Gastrocnemius medialis (tissue), 4 donors: Measurements from ENCODE around the gene AHI1. TPM values are rescaled to one million over a fixed set of nuclear protein-coding genes. Genes with fewer than 3 reads are reported as not detected.

ENCODE experiments used
- ATAC-seq, 2 donors: fragments of 150-250 bp; one replicate each; pipeline ENCODE4 v1.9.1; 2016
- DNase-seq, 2 donors: peaks; one replicate each; pipeline ENCODE4 v3.0.0-alpha.2; 2019
- H3K27ac ChIP-seq, 4 donors: fragments of 200-600 bp; sonication (generic); 1 replicate in 1 of 4; 2 replicates in 3 of 4; pipeline ENCODE4 v1.5.1; 2016 to 2018; ENCODE audit warnings: mild to moderate bottlenecking in 2 of 4, moderate library complexity in 1 of 4
- H3K27me3 ChIP-seq, 3 donors: fragments of 200-600 bp; sonication (generic) in 2 of 3; 1 replicate in 1 of 3; 2 replicates in 2 of 3; pipeline versions ENCODE4 v1.5.1 to v1.6.0; 2016 to 2019; ENCODE audit warnings: mild to moderate bottlenecking in 1 of 3, moderate library complexity in 1 of 3
- H3K36me3 ChIP-seq, 2 donors: fragments of 200-600 bp; sonication (generic) in 1 of 2; one replicate each; pipeline ENCODE4 v1.5.1; 2017 to 2018
- H3K4me1 ChIP-seq, 2 donors: fragments of 200-600 bp; sonication (generic) in 1 of 2; one replicate each; pipeline ENCODE4 v1.5.1; 2016 to 2017; ENCODE audit warnings: mild to moderate bottlenecking in 2 of 2
- H3K4me3 ChIP-seq, 4 donors: fragments of 200-600 bp; sonication (generic) in 3 of 4; 1 replicate in 1 of 4; 2 replicates in 3 of 4; pipeline ENCODE4 v1.5.1; 2016 to 2019; ENCODE audit warnings: mild to moderate bottlenecking in 2 of 4
- H3K9me3 ChIP-seq, 3 donors: fragments of 200-600 bp; sonication (generic) in 2 of 3; 1 replicate in 1 of 3; 2 replicates in 2 of 3; pipeline ENCODE4 v1.5.1; 2016 to 2019
- CTCF ChIP-seq, 5 experiments: fragments of 450-650 bp in 3 of 5; fragments of 200-600 bp in 2 of 5; sonication (generic) in 2 of 5; IDR thresholded peaks in 4 of 5; conservative IDR thresholded peaks in 1 of 5; 1 replicate in 4 of 5; 2 replicates in 1 of 5; pipeline ENCODE4 v1.5.1; 2016 to 2019; ENCODE audit warnings: antibody characterized with exemption in 5 of 5, mild to moderate bottlenecking in 3 of 5, moderate library complexity in 3 of 5
- POLR2A ChIP-seq, 2 donors: fragments of 450-650 bp; IDR thresholded peaks; one replicate each; pipeline ENCODE4 v1.6.1; 2017; ENCODE audit warnings: antibody characterized with exemption in 2 of 2, mild to moderate bottlenecking in 2 of 2, moderate library complexity in 2 of 2
- in situ Hi-C, 4 donors: fragments of 200-750 bp; cut with MboI; loops; one replicate each; pipeline versions ENCODE4 v1.15.0 to v1.8.0; 2017; ENCODE audit warnings: low sequenced_read_pairs in 4 of 4
- intact Hi-C: fragments of 100-400 bp; cut with DNase I; formaldehyde crosslinking; loops from one replicate; pipeline ENCODE4 v1.15.1; 2023; ENCODE audit warnings: low total_unique reads
- total RNA-seq, 4 donors: library from RNA; depleted of rRNA; stranded (reverse); fragments of >200 nt; gene quantifications; one replicate each; pipeline versions ENCODE4 v1.1.0 to v1.2.3, GENCODE V29; 2016

The AHI1 gene
- total RNA-seq, 4 donors from 2014 or later: 3.5 to 16.8 (median 8.2) TPM

- no peak for TF ChIP-seq CTCF (IDR thresholded peaks at IDR 0.05 in 4 of 5, conservative IDR thresholded peaks at IDR 0.05 in 1 of 5)
- TF ChIP-seq POLR2A (IDR thresholded peaks at IDR 0.05): no peak
- Histone ChIP-seq H3K4me1 (no peaks in the 10 kb centered on the region), H3K36me3 (peaks cover 0 to 11% of the 10 kb centered on the region in 2 donors), H3K9me3 (no peaks in the 10 kb centered on the region), H3K27ac (no peak overlapping the region), H3K4me3 (no peak overlapping the region), H3K27me3 (no peaks in the 10 kb centered on the region)
- ATAC-seq (no peak), DNase-seq (no peak)
- intact Hi-C loops: no loop called here
- in situ Hi-C loops: no loop called here
Measured at GRCh38 chr6:135334169-135334568, 163.4 kb downstream of the AHI1 start.

- H3K27me3 ChIP-seq: no peaks in the 10 kb centered on the region
- H3K36me3 ChIP-seq: peaks cover 0 to 11% of the 10 kb centered on the region in 2 donors
- H3K9me3 ChIP-seq: no peaks in the 10 kb centered on the region
- TF ChIP-seq POLR2A (IDR thresholded peaks at IDR 0.05): no peak
- no peak for TF ChIP-seq CTCF (IDR thresholded peaks at IDR 0.05 in 4 of 5, conservative IDR thresholded peaks at IDR 0.05 in 1 of 5)
- in situ Hi-C loops: no loop called here
- no peak overlapping the region for H3K27ac ChIP-seq
- intact Hi-C loops: no loop called here
- DNase-seq (no peak), ATAC-seq (no peak)
- H3K4me3 ChIP-seq: no peak overlapping the region
- H3K4me1 ChIP-seq: no peaks in the 10 kb centered on the region
Measured at GRCh38 chr6:135331002-135331401, 166.5 kb downstream of the AHI1 start.

- ATAC-seq: no peak
- TF ChIP-seq CTCF (IDR thresholded peaks at IDR 0.05 in 4 of 5, conservative IDR thresholded peaks at IDR 0.05 in 1 of 5) (no peak), POLR2A (IDR thresholded peaks at IDR 0.05) (no peak)
- H3K36me3 ChIP-seq: peaks cover 0 to 11% of the 10 kb centered on the region in 2 donors
Measured at GRCh38 chr6:135329851-135330803, 167.4 kb downstream of the AHI1 start.

GRCh38 chr6:135328136-135328535 is 169.4 kb downstream of the AHI1 start:
- H3K9me3 ChIP-seq: no peaks in the 10 kb centered on the region
- in situ Hi-C loops: no loop called here
- DNase-seq (no peak), ATAC-seq (no peak)
- H3K27ac ChIP-seq: no peak overlapping the region
- intact Hi-C loops: no loop called here
- no peak overlapping the region for H3K4me3 ChIP-seq
- H3K27me3 ChIP-seq: no peaks in the 10 kb centered on the region
- no peaks in the 10 kb centered on the region for H3K4me1 ChIP-seq
- TF ChIP-seq CTCF (IDR thresholded peaks at IDR 0.05 in 4 of 5, conservative IDR thresholded peaks at IDR 0.05 in 1 of 5) (no peak), POLR2A (IDR thresholded peaks at IDR 0.05) (no peak)
- H3K36me3 ChIP-seq: peaks cover 0 to 11% of the 10 kb centered on the region in 2 donors

More at GRCh38 chr6:135329851-135330803, 167.4 kb downstream of the AHI1 start:
- Histone ChIP-seq H3K27me3 (no peaks in the 10 kb centered on the region), H3K9me3 (no peaks in the 10 kb centered on the region), H3K4me1 (no peaks in the 10 kb centered on the region), H3K27ac (no peak overlapping the region), H3K4me3 (no peak overlapping the region)
- DNase-seq: no peak
- intact Hi-C loops: no loop called here
- in situ Hi-C loops: no loop called here
